ENCODE results near the gene UNC119.

Gene UNC119

GRCh38 chr17:28505986-28506665, 46.3 kb downstream of the UNC119 start, which contains the start of gene FOXN1:
TSS of gene FOXN1 (plus strand) at chr17:28506348. CDS start at chr17:28523970, 17,622 bp downstream.
- H3K9me3 ChIP-seq (ENCODE audit: low read length) = no peaks in the 10 kb centered on the region
- peaks cover 42% of the 10 kb centered on the region for H3K27me3 ChIP-seq (ENCODE audit: insufficient read depth, low read length)
- no peaks in the 10 kb centered on the region for H3K4me1 ChIP-seq (ENCODE audit: insufficient read depth, low read length)

GRCh38 chr17:28503420-28503819, 49.0 kb downstream of the UNC119 start:
- H3K27me3 ChIP-seq (ENCODE audit: insufficient read depth, low read length) = peaks cover 29% of the 10 kb centered on the region

More at GRCh38 chr17:28505986-28506665, 46.3 kb downstream of the UNC119 start, which contains the start of gene FOXN1:
- H3K4me3 ChIP-seq (ENCODE audit: low read length) = no peak within 1 kb of the TSS
- H3K36me3 ChIP-seq (ENCODE audit: insufficient read depth, low read length) = no peaks in the 10 kb centered on the region
- no peak within 1 kb of the TSS for H2AFZ ChIP-seq (ENCODE audit: low read depth, low read length)

GRCh38 chr17:28501421-28502284, 50.8 kb downstream of the UNC119 start:
- Histone ChIP-seq H3K4me1 (ENCODE audit: insufficient read depth, low read length) (no peaks in the 10 kb centered on the region), H3K36me3 (ENCODE audit: insufficient read depth, low read length) (no peaks in the 10 kb centered on the region), H3K27me3 (ENCODE audit: insufficient read depth, low read length) (peaks cover 13% of the 10 kb centered on the region), H2AFZ (ENCODE audit: low read depth, low read length) (no peak overlapping the region), H3K4me3 (ENCODE audit: low read length) (no peak overlapping the region), H3K9me3 (ENCODE audit: low read length) (no peaks in the 10 kb centered on the region)

More at GRCh38 chr17:28503420-28503819, 49.0 kb downstream of the UNC119 start:
- H3K4me3 ChIP-seq (ENCODE audit: low read length) = no peak overlapping the region
- H3K36me3 ChIP-seq (ENCODE audit: insufficient read depth, low read length) = no peaks in the 10 kb centered on the region
- H2AFZ ChIP-seq (ENCODE audit: low read depth, low read length) = no peak overlapping the region
- no peaks in the 10 kb centered on the region for H3K4me1 ChIP-seq (ENCODE audit: insufficient read depth, low read length)
- no peaks in the 10 kb centered on the region for H3K9me3 ChIP-seq (ENCODE audit: low read length)

GRCh38 chr17:28500712-28501379, 51.6 kb downstream of the UNC119 start:
- no peak overlapping the region for H3K4me3 ChIP-seq (ENCODE audit: low read length)
- no peaks in the 10 kb centered on the region for H3K4me1 ChIP-seq (ENCODE audit: insufficient read depth, low read length)
- H3K36me3 ChIP-seq (ENCODE audit: insufficient read depth, low read length) = no peaks in the 10 kb centered on the region
- no peak overlapping the region for H2AFZ ChIP-seq (ENCODE audit: low read depth, low read length)
- no peaks in the 10 kb centered on the region for H3K9me3 ChIP-seq (ENCODE audit: low read length)
- H3K27me3 ChIP-seq (ENCODE audit: insufficient read depth, low read length) = peaks cover 8% of the 10 kb centered on the region

GRCh38 chr17:28499684-28500357, 52.6 kb downstream of the UNC119 start:
- H3K27me3 ChIP-seq (ENCODE audit: insufficient read depth, low read length) = peaks cover 3% of the 10 kb centered on the region
- no peaks in the 10 kb centered on the region for H3K4me1 ChIP-seq (ENCODE audit: insufficient read depth, low read length)

GRCh38 chr17:28499364-28499664, 53.1 kb downstream of the UNC119 start:
- Histone ChIP-seq H3K4me1 (ENCODE audit: insufficient read depth, low read length) (no peaks in the 10 kb centered on the region), H3K36me3 (ENCODE audit: insufficient read depth, low read length) (no peaks in the 10 kb centered on the region), H2AFZ (ENCODE audit: low read depth, low read length) (no peak overlapping the region), H3K9me3 (ENCODE audit: low read length) (no peaks in the 10 kb centered on the region), H3K27me3 (ENCODE audit: insufficient read depth, low read length) (peaks cover 3% of the 10 kb centered on the region), H3K4me3 (ENCODE audit: low read length) (no peak overlapping the region)

More at GRCh38 chr17:28499684-28500357, 52.6 kb downstream of the UNC119 start:
- Histone ChIP-seq H2AFZ (ENCODE audit: low read depth, low read length) (no peak overlapping the region), H3K36me3 (ENCODE audit: insufficient read depth, low read length) (no peaks in the 10 kb centered on the region), H3K4me3 (ENCODE audit: low read length) (no peak overlapping the region), H3K9me3 (ENCODE audit: low read length) (no peaks in the 10 kb centered on the region)

GRCh38 chr17:28498652-28499363, 53.6 kb downstream of the UNC119 start:
- H3K9me3 ChIP-seq (ENCODE audit: low read length) = no peaks in the 10 kb centered on the region
- no peak overlapping the region for H3K4me3 ChIP-seq (ENCODE audit: low read length)
- no peak overlapping the region for H2AFZ ChIP-seq (ENCODE audit: low read depth, low read length)
- H3K4me1 ChIP-seq (ENCODE audit: insufficient read depth, low read length) = no peaks in the 10 kb centered on the region
- H3K27me3 ChIP-seq (ENCODE audit: insufficient read depth, low read length) = peaks cover 3% of the 10 kb centered on the region
- H3K36me3 ChIP-seq (ENCODE audit: insufficient read depth, low read length) = no peaks in the 10 kb centered on the region

GRCh38 chr17:28497931-28498330, 54.5 kb downstream of the UNC119 start:
- Histone ChIP-seq H3K36me3 (ENCODE audit: insufficient read depth, low read length) (no peaks in the 10 kb centered on the region), H3K4me1 (ENCODE audit: insufficient read depth, low read length) (no peaks in the 10 kb centered on the region), H3K27me3 (ENCODE audit: insufficient read depth, low read length) (peaks cover 3% of the 10 kb centered on the region), H2AFZ (ENCODE audit: low read depth, low read length) (no peak overlapping the region), H3K4me3 (ENCODE audit: low read length) (no peak overlapping the region), H3K9me3 (ENCODE audit: low read length) (no peaks in the 10 kb centered on the region)

Data from neuron (in vitro differentiated cells).